Stimulated activated CD4-positive, alpha-beta T cell treated with anti-CD3 and anti-CD28 coated beads, Interleukin-1b, Interleukin-23, amount 100 ng/mL, for 1 hour (primary cell): ENCODE data around the gene LIPA.
"Not testable (repeated sequence)": the region's sequence is repeated elsewhere in the genome, so short reads cannot be mapped to it uniquely, and the experiment has no call there.

Experiments used
- DNase-seq, 2 donors: peaks; one replicate each; pipeline ENCODE4 v3.0.0-alpha.2; 2020; ENCODE audit warnings: low read depth in 2 of 2

Gene LIPA

DNA sequence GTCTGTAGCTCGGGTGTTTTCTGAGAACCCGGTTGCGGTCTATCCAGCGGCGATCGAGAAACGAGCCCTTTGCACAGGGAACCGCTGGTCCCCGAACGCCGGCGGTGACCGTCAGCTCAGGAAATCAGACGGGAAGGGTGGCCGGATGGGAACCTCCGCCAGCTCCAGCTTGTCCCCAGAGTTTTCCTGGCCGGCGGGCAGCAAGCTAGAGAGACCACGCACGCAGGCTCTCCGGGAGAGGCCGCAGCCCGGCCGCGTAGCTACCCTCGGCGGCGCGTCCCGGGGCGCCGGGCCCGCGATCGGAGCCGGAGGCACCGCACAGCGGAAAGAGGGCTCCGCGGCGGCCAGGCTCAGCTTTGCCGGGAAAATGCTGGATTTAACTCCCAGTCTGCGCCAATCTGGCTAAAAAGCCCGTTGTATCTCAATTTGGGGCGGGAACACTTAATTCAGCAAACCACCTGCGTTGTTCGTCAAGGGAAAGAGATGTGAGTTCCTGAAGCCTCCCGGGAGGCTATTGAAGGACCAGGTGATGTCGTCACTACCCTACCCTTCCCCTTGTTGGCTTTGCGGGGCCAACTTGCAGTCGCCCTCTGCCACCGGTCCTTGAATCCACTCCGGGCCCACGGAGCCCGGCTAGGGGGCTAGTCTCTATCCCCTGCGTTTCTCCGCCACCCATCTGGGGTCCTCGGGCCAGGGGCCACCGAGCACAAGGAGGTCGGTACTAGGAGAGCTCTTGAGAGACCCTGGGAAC lies 43.6 kb downstream of the LIPA start:
- DNase-seq: no peak

DNA sequence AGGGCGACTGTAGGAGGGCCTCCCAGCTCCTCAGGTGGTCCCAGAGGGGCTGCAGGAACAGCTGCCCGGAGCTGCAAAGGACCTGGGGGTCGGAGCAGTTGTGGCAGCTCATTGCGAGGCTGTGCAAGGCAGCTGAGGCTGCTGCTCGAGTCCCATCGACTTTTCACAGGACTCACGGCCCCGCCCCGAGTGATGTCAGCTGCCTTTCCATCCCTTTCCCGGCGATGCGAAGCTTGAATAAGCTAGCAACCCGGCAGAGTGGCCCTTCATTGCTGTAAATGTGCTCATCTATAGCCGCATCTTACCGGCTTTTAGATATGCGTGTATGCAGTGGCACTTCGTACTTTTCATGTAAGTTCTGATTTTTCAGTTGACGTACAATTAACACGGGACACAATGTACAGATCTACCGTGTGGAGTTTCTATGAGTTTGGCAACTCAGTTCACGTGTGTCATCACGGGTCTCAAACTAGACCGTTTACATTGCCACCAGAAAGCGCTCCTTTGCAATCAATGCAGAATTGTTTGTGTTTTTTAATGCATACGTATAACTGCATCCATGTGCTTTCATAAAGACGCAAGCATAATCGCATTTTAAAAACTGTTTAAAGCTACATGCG lies 44.3 kb downstream of the LIPA start, which contains the start of gene CH25H:
TSS of gene CH25H (minus strand) at position 137 of the 620 bp plus-strand sequence. CDS start at position 112, 25 bp downstream.
- peak in 1 of 2 donors; percentile 16 for DNase-seq

DNA sequence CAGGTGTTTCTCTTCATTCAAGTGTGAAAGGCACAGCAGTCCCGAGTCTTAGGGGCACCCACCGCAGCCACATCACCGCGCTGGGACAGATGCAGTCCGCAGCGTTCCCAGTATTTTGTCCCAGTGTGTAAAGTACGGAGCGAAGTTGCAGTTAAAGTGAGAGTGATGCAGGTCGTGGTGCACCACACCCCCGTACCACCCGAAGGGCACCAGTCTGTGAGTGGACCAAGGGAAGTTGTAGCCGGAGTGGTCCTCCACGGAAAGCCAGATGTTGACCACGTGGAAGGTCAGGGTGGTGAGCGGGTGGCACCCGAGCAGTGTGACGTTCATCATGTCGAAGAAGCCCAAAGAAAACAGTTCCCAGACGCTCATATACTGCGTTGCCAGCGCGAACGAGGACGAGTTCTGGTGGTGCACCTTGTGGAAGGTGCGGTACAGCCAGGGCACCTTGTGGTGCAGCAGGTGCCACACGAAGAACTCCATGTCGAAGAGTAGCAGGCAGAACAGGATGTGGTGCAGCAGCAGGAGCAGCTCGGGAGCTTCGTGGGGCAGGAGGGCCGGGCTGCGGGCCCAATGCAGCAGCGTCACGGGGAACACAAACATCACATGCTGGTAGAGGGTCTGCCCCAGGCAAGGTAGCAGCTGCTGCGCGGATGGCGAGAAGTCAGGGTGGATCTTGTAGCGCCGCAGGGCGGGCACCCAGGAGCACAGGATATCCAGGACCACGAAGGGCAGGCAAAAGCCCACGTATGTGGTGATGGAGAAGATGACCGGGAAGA lies 45.0 kb downstream of the LIPA start:
- DNase-seq: no peak

DNA sequence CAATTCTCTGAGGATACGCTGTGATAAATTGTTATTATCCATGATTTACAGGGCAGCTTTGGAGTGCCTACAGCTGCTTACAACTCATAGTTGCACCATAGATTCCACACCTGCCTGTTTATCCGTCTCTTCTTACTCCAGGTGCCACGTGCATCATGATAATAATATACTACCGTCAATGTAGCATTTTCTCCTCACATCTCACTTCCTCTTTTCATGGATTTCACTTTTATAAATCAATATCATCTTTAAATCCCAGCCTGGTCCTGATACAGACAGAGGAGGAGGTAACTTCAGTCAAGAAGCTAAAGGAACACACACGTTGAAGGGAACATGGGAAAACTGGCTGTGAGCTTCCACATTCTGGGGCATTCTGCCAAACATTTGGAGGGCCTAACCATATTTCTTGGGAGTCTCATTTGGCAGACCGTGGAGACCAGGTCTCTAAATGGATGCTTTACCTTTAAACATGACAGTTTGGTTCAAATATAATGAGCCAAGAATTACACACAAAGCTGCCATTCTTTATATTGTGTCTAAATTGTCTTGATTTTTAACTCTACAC lies 46.9 kb downstream of the LIPA start:
- DNase-seq: no peak

DNA sequence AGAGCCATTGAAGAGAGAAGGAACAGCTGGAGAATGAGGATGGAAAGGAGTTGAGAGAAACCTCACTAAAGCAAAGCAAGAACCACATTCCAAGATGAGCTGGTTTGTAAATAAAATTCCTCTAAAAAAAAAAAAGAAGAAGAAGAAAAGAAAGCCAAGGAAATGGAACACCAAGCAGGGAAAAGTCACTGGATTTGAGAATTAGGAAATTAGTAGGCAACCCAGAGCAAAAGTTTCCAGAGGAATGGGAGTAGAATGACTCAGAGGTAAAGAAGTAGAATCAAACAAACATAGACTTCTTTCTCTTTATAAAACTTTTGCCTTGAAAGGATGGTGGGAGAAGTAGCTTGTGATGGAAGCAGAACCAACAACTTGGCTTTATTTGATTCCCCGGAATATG lies 48.3 kb downstream of the LIPA start:
- DNase-seq: no peak

DNA sequence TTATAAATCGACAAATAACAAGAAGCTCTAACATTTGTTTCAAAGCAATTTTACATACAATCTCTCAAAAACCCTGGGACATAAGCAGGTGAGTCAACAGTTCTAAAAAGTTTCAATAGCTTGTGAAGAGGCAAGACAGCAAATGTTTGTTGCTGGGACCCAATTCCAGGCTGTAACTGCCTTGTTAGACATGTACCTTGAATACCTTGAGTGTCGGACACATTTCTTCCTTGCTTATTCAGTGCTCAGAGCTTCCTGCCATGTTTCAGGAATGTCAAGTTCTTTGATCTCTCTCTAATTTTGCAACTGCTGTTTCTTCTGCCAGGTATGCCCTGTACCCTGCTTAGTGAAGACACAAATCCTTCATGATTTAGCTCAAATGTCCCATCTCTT lies 49.5 kb downstream of the LIPA start:
- DNase-seq: no peak

DNA sequence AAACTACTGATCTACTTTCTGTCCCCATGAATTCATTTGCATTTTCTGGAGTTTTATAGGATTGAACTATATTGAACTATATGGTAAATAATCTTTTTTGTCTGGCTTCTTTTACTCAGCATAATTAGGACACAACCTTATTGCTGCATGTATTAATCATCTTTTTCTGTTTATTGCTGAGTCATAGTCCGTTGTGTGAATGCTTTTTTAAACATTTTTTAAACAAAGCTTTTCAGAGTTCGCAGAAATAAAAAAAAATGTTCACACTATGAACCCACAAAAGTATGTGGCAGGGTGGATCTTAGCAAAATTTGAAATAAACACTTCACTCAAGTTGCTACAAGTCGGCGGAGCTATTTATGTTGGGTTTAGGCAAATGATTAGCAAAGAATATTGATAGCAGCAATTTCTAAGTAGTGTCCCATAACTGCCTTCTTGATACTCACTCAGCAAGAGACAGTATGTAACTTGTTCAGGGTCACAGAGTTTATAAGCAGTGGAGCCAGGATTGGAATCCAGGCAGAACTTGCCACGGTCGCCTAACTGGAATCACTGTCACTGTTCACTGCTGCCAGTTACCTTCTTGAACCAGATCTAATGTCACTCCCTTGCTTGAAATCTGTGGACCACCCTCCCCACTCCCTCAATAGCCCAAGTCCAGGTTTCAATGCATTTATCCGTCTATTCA lies 50.1 kb downstream of the LIPA start:
- DNase-seq: no peak

DNA sequence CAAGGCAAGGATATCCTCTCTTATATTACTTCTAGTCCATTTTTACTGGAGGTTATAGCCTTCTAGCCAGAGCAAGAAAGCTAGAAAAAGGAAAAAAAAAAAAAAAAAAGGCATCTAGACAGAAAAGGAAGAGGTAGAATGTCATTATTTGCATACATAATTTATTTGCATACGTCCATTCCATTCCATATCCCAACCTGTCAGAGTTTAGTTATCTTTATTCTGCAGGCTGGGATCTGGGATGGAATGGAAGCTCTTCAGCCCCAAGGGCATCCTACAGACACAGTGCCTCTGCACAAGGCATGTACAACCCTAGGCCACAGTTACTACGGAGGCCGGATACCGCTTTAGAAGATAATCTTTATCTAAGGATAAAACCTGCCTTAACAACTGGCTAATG lies 54.1 kb downstream of the LIPA start:
- no peak for DNase-seq

DNA sequence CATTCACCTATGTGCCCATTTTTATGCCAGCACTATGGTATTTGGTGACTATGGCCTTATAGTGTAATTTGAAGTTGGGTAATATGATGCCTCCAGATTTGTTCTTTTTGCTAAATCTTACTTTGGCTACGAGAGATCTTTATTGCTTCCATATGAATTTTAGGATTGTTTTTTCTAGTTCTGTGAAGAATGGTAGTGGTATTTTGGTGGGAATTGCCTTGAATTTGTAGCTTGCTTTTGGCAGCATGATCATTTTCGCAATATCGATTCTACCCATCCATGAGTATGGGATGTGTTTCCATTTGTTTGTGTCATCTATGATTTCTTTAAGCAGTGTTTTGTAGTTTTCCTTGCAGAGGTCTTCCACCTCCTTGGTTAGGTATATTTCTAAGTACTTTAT lies 60.3 kb downstream of the LIPA start:
- DNase-seq: not testable (repeated sequence)

DNA sequence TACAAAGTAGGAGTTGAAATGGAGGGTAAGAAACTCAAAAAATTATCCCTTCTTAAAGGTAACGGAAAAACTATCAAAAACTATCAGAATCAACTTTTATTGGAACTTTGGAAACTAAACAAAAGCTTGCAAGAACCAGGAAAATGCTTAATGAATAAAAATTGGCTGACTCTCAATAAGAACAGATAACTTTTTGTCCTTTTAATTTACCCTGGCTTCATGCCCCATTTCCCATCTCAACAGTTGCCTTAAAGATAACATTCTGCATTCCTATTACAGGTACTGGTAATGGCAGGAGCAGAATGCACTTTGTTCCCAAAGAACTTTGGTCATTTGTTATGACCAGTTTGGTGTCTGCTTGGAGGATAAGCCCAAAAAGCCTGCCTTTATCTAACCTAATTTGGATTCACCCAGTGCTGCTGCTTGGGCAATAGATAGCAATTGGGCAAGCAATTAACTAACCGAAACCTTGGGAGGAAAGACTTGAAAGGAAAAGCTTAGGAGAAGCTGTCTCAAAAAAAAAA lies 62.3 kb downstream of the LIPA start:
- no peak for DNase-seq

DNA sequence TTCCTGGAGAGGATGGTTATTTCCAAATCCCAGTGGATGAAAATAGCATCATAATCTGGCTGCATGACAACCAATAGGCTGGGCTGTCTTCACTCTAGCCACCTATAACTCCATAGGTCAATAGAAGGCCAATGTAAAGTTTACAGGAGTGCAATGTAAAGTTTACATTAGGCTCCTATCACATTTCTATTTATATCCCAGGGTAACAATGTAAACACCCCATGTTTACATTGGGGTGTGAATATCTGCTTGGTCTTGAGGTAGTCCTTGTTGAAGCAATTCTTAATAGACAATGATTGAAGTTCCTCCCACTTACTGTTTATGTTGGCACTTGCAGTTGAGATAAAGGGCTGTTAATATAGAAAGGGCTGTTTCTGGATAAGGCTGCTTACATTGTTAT lies 65.9 kb downstream of the LIPA start:
- DNase-seq: no peak

DNA sequence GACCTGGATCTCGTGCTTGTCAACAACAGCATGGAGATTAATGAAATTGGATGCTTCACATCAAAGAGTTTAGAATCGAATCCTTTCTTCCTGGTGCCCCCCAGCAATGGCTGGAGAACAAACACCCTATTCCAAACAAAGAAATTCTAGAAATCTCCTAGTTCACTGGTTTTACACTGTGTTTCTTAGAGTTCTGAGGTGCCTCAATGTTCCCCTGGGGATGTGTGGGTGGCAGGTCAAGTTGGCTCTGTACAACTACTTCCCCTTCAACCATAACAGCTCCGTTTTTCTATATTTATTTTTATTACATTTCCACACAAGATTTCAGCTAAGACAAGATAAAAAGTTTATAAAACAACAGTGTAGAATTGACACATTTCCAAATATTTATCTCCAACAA lies 66.9 kb downstream of the LIPA start:
- no peak for DNase-seq

DNA sequence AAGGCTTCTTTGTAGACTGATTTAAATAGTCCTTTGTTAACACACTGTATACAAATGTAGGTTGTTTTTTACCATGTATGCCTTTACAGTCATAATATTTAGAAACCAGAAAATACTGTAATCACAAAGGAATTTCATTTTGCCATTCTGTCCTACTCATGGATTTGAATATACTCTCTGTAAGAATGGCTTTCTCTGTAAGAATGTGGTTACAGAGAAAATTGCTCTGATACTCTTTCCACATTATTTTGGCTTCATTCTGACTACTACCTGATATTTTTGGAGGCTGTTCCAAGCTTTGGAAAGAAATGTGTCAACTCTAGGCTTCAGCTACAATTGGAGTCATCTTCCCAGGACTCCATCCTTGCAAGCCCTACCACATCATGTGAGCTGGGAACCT lies 68.0 kb downstream of the LIPA start:
- no peak for DNase-seq

DNA sequence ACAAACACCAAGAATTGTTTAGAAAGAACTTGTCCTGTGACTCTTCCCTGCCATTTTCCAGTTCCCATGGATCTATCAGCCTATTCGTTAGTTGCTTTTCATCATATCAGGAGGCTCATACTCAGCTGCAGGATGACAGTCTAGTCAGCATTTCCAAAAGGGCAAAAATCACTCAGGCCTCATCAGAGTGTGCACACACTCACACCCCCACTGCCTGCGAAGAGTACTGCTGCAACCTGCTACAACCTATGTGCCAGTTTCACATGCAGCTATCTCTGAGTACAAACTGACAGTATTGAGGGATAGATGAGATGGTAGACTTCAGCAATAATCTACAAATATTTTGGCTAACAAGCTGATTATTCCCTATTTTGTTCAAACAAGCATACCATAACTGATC lies 68.7 kb downstream of the LIPA start:
- DNase-seq: no peak

DNA sequence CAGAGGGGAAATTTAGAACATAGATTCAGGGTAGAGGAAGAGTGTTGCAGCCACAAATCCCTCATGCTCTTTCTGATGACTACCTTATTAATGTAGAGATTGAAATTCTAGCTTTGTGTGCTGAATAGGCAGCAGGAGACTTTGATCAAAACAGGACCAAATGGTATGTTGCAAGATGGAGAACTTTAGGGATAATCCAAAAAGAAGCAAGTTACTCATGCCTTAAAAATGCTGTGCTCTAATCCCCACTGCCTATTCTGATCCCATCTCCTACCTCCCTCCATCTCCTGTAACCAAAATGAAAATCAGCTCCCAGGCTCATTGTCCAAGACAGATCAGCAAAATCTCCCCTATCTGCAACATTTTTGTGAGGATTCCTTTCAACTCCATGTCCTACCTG lies 75.8 kb downstream of the LIPA start:
- DNase-seq: no peak

DNA sequence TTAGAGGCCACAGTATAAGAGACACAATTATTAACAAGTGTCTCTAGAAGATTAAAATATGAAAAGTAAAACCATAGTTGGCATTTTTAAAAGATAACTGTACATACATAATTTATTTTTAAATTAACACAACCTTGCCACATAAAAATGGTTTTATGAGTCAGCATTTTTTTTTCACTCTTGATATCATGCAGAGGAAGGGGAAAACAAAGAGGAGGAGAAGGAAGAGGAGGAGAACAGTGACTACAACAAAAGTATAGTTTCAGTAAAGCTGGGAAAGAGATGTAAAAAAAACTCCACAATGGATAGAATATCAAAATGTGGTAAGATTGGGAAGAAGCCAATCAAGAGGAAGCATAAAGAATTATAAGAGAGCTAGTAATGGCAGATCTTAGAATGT lies 78.5 kb downstream of the LIPA start:
- DNase-seq: no peak

DNA sequence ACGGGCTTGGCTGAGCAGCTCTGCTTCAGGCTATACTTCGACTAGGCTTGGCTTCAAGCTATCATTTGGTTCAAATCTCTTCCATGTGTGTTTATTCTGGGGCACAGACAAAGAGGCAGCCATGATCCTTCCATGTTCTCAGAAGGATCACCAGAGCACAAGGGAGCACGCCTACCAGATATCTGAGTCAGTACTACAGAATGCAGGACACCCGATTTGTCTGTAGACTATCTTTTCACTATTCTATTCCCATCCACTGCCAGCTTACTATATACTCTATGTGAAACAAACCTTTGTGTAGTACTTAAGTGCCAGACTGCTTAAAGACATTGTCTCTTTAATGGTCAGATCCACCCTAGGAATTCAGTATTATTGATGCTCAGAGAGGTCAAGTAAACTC lies 79.6 kb downstream of the LIPA start:
- no peak for DNase-seq

DNA sequence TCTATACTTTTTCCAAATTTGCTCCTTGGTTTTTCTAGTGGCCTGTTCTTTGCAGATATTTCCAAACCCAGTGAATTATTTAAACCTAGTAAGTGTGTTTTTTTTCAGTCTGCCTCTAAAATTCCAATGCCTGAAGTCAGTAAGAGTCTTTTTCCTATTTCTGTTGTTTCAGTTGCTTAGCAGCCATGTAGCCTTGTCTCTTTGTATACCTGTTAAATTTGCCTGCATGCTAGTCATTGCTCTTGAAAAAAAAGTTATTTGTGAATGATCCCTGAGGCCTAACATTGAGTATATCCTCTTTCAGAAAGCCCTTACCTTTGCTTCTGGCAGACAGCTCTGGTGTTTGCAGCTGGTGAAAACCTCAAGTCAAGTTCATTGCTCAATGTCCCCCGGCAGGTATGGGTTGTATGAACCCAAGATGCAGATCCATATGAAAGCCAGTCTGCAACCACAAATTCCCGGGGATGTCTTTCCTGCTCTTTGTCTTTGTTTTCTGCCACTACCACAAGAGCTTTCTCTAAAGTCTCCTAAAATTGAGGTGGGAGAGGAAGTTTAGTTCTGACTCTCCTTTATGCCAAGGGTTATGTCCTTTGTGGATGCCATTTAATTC lies 80.2 kb downstream of the LIPA start:
- no peak for DNase-seq

DNA sequence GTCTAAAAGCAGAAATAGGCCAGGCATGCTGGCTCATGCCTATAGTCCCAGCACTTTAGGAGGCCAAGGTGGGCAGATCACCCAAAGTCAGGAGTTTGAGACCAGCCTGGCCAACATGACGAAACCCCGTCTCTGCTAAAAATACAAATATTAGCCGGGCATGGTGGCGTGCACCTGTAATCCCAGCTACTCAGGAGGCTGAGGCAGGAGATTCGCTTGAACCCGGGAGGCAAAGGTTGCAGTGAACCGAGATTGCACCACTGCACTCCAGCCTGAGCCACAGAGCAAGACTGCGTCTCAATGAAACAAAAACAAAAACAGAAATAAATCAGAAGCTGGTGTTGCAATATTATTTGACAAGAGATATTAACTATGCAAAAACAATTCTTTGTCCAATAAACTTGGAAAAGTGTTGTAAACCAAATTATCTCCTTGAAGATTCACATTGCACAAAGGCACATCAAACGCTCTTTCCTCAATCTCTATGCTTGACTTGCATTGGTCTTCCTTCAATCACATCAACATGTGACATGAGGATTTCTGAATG lies 83.1 kb downstream of the LIPA start:
- DNase-seq: not testable (repeated sequence)

DNA sequence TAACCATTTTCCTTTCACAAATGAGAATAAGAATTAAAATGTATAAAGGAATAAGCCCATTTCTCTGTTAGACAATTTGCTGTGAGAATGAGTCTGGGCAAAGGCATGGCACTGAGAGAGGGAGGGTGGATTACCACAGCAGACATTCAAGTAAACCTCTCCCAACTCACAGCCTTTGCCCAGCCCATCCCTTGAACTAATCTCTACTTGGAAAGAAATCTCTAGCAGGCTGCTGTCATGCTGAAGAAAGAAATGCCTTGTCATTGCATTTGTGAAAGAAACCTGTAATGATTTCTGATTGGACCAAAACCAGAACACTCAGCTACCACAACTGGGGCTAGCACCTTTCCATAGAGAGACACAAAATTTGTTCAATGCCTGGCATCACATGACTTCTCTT lies 83.7 kb downstream of the LIPA start:
- no peak for DNase-seq

DNA sequence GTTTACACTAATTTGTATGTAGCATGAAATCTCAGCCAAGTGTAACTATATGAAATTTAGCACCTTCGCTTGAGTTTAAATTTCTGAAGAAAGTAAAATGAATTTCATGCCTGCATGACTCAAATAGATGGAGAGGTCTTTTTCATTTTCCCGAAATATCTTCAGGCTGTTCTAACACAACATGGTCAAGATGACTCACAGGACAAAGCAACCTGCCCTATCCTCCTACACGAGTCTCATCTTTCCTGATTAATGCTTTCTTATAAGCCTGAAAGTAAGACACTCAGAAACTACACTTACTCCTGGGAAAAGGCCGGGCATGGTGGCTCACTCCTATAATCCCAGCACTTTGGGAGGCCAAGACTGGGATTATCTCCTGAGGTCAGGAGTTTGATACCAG lies 85.7 kb downstream of the LIPA start:
- DNase-seq: no peak
